WTC11 (cell line): ENCODE data around the gene ZNF407. TPM values are rescaled to one million over a fixed set of nuclear protein-coding genes. Genes with fewer than 3 reads are reported as not detected.

Experiments
- ATAC-seq: fragments of 200-7000 bp; cut with Tn5 transposase; 2 replicates; pipeline ENCODE4 v1.10.0; 2021; ENCODE audit warnings: mild to moderate bottlenecking, moderate library complexity
- CTCF ChIA-PET: fragments of 300-600 bp; sonication (Branson Sonifier 250); formaldehyde crosslinking; loops from one replicate; lab custom pipeline; 2021; ENCODE audit warnings: antibody characterized with exemption; lab: Charles Lee
- POLR2A ChIA-PET: fragments of 350-600 bp; sonication (Branson Sonifier 250); formaldehyde crosslinking; loops from one replicate; lab custom pipeline; 2021; ENCODE audit warnings: antibody characterized with exemption; lab: Charles Lee
- DNase-seq: peaks from one replicate; pipeline ENCODE4 v3.0.0; 2021; ENCODE audit warnings: low spot score
- H3K27ac Mint-ChIP-seq: 2 replicates; pipeline ENCODE4 v1.8.0; 2021; ENCODE audit warnings: mixed read lengths
- H3K27me3 Mint-ChIP-seq: 2 replicates; pipeline ENCODE4 v1.8.0; 2021; ENCODE audit warnings: low read depth, mild to moderate bottlenecking, moderate library complexity, mixed read lengths
- H3K36me3 Mint-ChIP-seq: 2 replicates; pipeline ENCODE4 v1.8.0; 2021; ENCODE audit warnings: mixed read lengths
- H3K4me1 Mint-ChIP-seq: 2 replicates; pipeline ENCODE4 v1.8.0; 2022; ENCODE audit warnings: mixed read lengths
- H3K4me3 Mint-ChIP-seq: 2 replicates; pipeline ENCODE4 v1.8.0; 2021; ENCODE audit warnings: mild to moderate bottlenecking, moderate library complexity, mixed read lengths
- H3K9me3 Mint-ChIP-seq: 2 replicates; pipeline ENCODE4 v1.8.0; 2021; ENCODE audit warnings: mixed read lengths
- AR ChIP-seq: fragments of 250-450 bp; sonication (Bioruptor Pico); IDR thresholded peaks from 2 replicates; pipeline ENCODE4 v1.9.0; 2021; ENCODE audit warnings: mild to moderate bottlenecking
- ESRRA ChIP-seq: sonication (generic); formaldehyde crosslinking; IDR thresholded peaks from 2 replicates; pipeline ENCODE4 v1.8.1; 2022; ENCODE audit warnings: mild to moderate bottlenecking, missing genetic modification reagents, borderline replicate concordance
- ETV6 ChIP-seq: sonication (generic); formaldehyde crosslinking; IDR thresholded peaks from 2 replicates; pipeline ENCODE4 v1.8.1; 2022; ENCODE audit warnings: mild to moderate bottlenecking, missing genetic modification reagents
- FOXP1 ChIP-seq: sonication (generic); formaldehyde crosslinking; IDR thresholded peaks from 2 replicates; pipeline ENCODE4 v1.8.0; 2022; ENCODE audit warnings: missing genetic modification reagents, mild to moderate bottlenecking, moderate library complexity, borderline replicate concordance
- GTF2I ChIP-seq: fragments of 250-450 bp; sonication (Bioruptor Pico); conservative IDR thresholded peaks from 2 replicates; pipeline ENCODE4 v1.4.0; 2021; ENCODE audit warnings: mild to moderate bottlenecking
- IRF2 ChIP-seq: sonication (generic); formaldehyde crosslinking; IDR thresholded peaks from 2 replicates; pipeline ENCODE4 v1.8.0; 2022; ENCODE audit warnings: low read depth, missing genetic modification reagents, borderline replicate concordance
- KAT7 ChIP-seq: sonication (generic); formaldehyde crosslinking; IDR thresholded peaks from 2 replicates; pipeline ENCODE4 v1.8.1; 2023; ENCODE audit warnings: missing genetic modification reagents, mild to moderate bottlenecking, borderline replicate concordance
- NR2C2 ChIP-seq: sonication (generic); formaldehyde crosslinking; IDR thresholded peaks from 2 replicates; pipeline ENCODE4 v1.8.0; 2022; ENCODE audit warnings: mild to moderate bottlenecking, missing genetic modification reagents
- SOX15 ChIP-seq: fragments of 250-450 bp; sonication (Bioruptor Pico); IDR thresholded peaks from 2 replicates; pipeline ENCODE4 v1.9.0; 2021; ENCODE audit warnings: mild to moderate bottlenecking
- ZNF232 ChIP-seq: sonication (generic); formaldehyde crosslinking; IDR thresholded peaks from 2 replicates; pipeline ENCODE4 v1.8.0; 2022; ENCODE audit warnings: mild to moderate bottlenecking, missing genetic modification reagents
- ZNF317 ChIP-seq: sonication (generic); formaldehyde crosslinking; IDR thresholded peaks from 2 replicates; pipeline ENCODE4 v1.8.1; 2023; ENCODE audit warnings: low read depth, mild to moderate bottlenecking, moderate library complexity, missing genetic modification reagents, borderline replicate concordance
- total RNA-seq: library from RNA; stranded (reverse); gene quantifications from 3 replicates; pipeline ENCODE4 v1.2.3, GENCODE V29; 2021
- TF ChIP-seq, protein P1 (sequence below): sonication (generic); formaldehyde crosslinking; IDR thresholded peaks from 2 replicates; pipeline ENCODE4 v1.8.0; 2022; ENCODE audit warnings: mild to moderate bottlenecking, missing genetic modification reagents
- TF ChIP-seq, protein P2 (sequence below): fragments of 250-450 bp; sonication (Bioruptor Pico); IDR thresholded peaks from 2 replicates; pipeline ENCODE4 v1.9.0; 2021; ENCODE audit warnings: mild to moderate bottlenecking
- TF ChIP-seq, protein P3 (sequence below): fragments of 250-450 bp; sonication (Bioruptor Pico); IDR thresholded peaks from 2 replicates; pipeline ENCODE4 v1.9.0; 2021; ENCODE audit warnings: mild to moderate bottlenecking, borderline replicate concordance
- TF ChIP-seq, protein P4 (sequence below): sonication (generic); formaldehyde crosslinking; IDR thresholded peaks from 2 replicates; pipeline ENCODE4 v1.8.1; 2022; ENCODE audit warnings: missing genetic modification reagents, borderline replicate concordance
- TF ChIP-seq, protein P5 (sequence below): sonication (generic); formaldehyde crosslinking; IDR thresholded peaks from 2 replicates; pipeline ENCODE4 v1.8.1; 2023; ENCODE audit warnings: mild to moderate bottlenecking, missing genetic modification reagents
- TF ChIP-seq, protein P6 (sequence below): fragments of 250-450 bp; sonication (Bioruptor Pico); IDR thresholded peaks from 2 replicates; pipeline ENCODE4 v1.8.0; 2021; ENCODE audit warnings: mild to moderate bottlenecking

The ZNF407 gene
- total RNA-seq, 1 experiment from 2014 or later: 6.5 TPM

- ATAC-seq (no peak), DNase-seq (no peak)
- Mint-ChIP-seq H3K27me3 (no peaks in the 10 kb centered on the region), H3K9me3 (no peaks in the 10 kb centered on the region), H3K27ac (no peak overlapping the region), H3K36me3 (no peaks in the 10 kb centered on the region), H3K4me1 (peaks cover 37% of the 10 kb centered on the region), H3K4me3 (no peak overlapping the region)
- ChIA-PET POLR2A (no interaction called here), CTCF (interaction anchor here (0.8 kb wide), 1 partner anchor 51 kb away, joined by 4 read pairs; no protein-coding TSS in a partner anchor)
- TF ChIP-seq, protein P1, sequence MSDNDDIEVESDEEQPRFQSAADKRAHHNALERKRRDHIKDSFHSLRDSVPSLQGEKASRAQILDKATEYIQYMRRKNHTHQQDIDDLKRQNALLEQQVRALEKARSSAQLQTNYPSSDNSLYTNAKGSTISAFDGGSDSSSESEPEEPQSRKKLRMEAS (CRISPR knock-in tag): no peak
Measured at GRCh38 chr18:74870950-74871349, 273.3 kb downstream of the ZNF407 start.

DNA sequence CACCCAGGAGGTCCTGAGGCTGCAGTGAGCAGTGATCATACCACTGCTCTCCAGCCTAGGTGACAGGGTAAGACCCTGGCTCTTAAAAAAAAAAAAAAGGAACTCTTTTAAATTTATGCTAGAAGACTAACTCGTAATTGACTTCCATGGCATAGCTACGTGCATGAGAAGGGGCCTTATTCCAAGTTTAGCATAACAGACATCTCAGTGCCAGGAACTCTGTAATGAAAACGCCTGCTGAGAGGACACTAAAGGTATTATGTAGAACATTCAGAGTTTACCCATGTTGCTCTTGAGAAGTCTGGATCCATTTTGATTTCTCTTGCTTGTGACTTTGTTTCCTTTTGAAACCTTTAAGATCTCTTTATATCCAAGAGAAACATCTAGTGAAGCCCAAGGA, 276.0 kb downstream of the ZNF407 start:
- POLR2A ChIA-PET: no interaction called here
- ATAC-seq (peak; percentile 49), DNase-seq (no peak)
- Mint-ChIP-seq H3K27ac (no peak overlapping the region), H3K27me3 (no peaks in the 10 kb centered on the region), H3K9me3 (no peaks in the 10 kb centered on the region), H3K4me3 (no peak overlapping the region), H3K36me3 (no peaks in the 10 kb centered on the region), H3K4me1 (peaks cover 34% of the 10 kb centered on the region)
- TF ChIP-seq ZNF317 (CRISPR knock-in tag): no peak
- CTCF ChIA-PET: interaction anchor here (0.6 to 1.3 kb wide), 3 partner anchors 54 to 168 kb away, joined by 3 to 5 read pairs (median 5); no protein-coding TSS in a partner anchor

DNA sequence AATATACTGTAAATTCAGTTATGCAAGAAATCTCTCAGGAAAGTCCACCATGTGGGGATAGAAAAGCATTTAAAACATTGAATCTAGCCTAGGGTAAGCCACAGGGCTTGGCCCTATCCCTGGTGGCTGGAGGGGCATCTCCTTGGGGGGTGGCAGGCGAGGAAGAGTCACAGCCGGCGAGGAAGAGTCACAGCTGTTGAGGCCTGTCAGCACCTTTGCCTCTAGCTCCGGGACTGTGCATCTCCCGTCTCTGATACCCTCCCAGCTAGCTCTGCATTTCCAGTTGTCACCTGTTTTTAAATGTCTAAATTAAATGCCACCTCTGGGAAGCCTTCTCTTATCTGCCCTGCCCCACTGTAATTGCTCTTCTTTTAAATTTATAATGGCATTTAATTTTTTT, 276.7 kb downstream of the ZNF407 start:
- H3K4me3 Mint-ChIP-seq: no peak overlapping the region
- H3K4me1 Mint-ChIP-seq: peaks cover 32% of the 10 kb centered on the region
- no peaks in the 10 kb centered on the region for H3K9me3 Mint-ChIP-seq
- H3K36me3 Mint-ChIP-seq: no peaks in the 10 kb centered on the region
- DNase-seq (no peak), ATAC-seq (0 out of 2 replicates have a peak, but pooled peaks have one; percentile 30)
- ChIA-PET POLR2A (interaction anchor here (1.2 kb wide), 1 partner anchor 54 kb away, joined by 3 read pairs; no protein-coding TSS in a partner anchor), CTCF (interaction anchor here (0.8 to 1.3 kb wide), 3 partner anchors 55 to 834 kb away, joined by 3 to 5 read pairs (median 4); no protein-coding TSS in a partner anchor)
- no peaks in the 10 kb centered on the region for H3K27me3 Mint-ChIP-seq
- H3K27ac Mint-ChIP-seq: no peak overlapping the region
- TF ChIP-seq GTF2I (CRISPR knock-in tag) (no peak), ESRRA (CRISPR knock-in tag) (no peak), NR2C2 (CRISPR knock-in tag) (no peak), FOXP1 (CRISPR knock-in tag) (no peak), IRF2 (CRISPR knock-in tag) (no peak), ETV6 (CRISPR knock-in tag) (no peak), KAT7 (CRISPR knock-in tag) (no peak), SOX15 (CRISPR knock-in tag) (no peak), ZNF232 (CRISPR knock-in tag) (no peak), AR (CRISPR knock-in tag) (no peak)
- TF ChIP-seq, protein P2, sequence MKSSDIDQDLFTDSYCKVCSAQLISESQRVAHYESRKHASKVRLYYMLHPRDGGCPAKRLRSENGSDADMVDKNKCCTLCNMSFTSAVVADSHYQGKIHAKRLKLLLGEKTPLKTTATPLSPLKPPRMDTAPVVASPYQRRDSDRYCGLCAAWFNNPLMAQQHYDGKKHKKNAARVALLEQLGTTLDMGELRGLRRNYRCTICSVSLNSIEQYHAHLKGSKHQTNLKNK (CRISPR knock-in tag): no peak
- TF ChIP-seq, protein P3, sequence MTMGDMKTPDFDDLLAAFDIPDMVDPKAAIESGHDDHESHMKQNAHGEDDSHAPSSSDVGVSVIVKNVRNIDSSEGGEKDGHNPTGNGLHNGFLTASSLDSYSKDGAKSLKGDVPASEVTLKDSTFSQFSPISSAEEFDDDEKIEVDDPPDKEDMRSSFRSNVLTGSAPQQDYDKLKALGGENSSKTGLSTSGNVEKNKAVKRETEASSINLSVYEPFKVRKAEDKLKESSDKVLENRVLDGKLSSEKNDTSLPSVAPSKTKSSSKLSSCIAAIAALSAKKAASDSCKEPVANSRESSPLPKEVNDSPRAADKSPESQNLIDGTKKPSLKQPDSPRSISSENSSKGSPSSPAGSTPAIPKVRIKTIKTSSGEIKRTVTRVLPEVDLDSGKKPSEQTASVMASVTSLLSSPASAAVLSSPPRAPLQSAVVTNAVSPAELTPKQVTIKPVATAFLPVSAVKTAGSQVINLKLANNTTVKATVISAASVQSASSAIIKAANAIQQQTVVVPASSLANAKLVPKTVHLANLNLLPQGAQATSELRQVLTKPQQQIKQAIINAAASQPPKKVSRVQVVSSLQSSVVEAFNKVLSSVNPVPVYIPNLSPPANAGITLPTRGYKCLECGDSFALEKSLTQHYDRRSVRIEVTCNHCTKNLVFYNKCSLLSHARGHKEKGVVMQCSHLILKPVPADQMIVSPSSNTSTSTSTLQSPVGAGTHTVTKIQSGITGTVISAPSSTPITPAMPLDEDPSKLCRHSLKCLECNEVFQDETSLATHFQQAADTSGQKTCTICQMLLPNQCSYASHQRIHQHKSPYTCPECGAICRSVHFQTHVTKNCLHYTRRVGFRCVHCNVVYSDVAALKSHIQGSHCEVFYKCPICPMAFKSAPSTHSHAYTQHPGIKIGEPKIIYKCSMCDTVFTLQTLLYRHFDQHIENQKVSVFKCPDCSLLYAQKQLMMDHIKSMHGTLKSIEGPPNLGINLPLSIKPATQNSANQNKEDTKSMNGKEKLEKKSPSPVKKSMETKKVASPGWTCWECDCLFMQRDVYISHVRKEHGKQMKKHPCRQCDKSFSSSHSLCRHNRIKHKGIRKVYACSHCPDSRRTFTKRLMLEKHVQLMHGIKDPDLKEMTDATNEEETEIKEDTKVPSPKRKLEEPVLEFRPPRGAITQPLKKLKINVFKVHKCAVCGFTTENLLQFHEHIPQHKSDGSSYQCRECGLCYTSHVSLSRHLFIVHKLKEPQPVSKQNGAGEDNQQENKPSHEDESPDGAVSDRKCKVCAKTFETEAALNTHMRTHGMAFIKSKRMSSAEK: no peak
- TF ChIP-seq, protein P4, sequence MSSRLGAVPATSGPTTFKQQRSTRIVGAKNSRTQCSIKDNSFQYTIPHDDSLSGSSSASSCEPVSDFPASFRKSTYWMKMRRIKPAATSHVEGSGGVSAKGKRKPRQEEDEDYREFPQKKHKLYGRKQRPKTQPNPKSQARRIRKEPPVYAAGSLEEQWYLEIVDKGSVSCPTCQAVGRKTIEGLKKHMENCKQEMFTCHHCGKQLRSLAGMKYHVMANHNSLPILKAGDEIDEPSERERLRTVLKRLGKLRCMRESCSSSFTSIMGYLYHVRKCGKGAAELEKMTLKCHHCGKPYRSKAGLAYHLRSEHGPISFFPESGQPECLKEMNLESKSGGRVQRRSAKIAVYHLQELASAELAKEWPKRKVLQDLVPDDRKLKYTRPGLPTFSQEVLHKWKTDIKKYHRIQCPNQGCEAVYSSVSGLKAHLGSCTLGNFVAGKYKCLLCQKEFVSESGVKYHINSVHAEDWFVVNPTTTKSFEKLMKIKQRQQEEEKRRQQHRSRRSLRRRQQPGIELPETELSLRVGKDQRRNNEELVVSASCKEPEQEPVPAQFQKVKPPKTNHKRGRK (CRISPR knock-in tag): no peak
- TF ChIP-seq, protein P5, sequence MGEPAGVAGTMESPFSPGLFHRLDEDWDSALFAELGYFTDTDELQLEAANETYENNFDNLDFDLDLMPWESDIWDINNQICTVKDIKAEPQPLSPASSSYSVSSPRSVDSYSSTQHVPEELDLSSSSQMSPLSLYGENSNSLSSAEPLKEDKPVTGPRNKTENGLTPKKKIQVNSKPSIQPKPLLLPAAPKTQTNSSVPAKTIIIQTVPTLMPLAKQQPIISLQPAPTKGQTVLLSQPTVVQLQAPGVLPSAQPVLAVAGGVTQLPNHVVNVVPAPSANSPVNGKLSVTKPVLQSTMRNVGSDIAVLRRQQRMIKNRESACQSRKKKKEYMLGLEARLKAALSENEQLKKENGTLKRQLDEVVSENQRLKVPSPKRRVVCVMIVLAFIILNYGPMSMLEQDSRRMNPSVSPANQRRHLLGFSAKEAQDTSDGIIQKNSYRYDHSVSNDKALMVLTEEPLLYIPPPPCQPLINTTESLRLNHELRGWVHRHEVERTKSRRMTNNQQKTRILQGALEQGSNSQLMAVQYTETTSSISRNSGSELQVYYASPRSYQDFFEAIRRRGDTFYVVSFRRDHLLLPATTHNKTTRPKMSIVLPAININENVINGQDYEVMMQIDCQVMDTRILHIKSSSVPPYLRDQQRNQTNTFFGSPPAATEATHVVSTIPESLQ (CRISPR knock-in tag): no peak
- TF ChIP-seq, protein P6, sequence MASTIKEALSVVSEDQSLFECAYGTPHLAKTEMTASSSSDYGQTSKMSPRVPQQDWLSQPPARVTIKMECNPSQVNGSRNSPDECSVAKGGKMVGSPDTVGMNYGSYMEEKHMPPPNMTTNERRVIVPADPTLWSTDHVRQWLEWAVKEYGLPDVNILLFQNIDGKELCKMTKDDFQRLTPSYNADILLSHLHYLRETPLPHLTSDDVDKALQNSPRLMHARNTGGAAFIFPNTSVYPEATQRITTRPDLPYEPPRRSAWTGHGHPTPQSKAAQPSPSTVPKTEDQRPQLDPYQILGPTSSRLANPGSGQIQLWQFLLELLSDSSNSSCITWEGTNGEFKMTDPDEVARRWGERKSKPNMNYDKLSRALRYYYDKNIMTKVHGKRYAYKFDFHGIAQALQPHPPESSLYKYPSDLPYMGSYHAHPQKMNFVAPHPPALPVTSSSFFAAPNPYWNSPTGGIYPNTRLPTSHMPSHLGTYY (CRISPR knock-in tag): no peak
